IPS-11a (cell line): ENCODE data around the gene ERC2.

ENCODE experiments used
- H3K4me3 ChIP-seq: one replicate; pipeline ENCODE4 v1.5.1; 2013; ENCODE audit warnings: low read depth, low read length, control low read depth

Gene ERC2

DNA sequence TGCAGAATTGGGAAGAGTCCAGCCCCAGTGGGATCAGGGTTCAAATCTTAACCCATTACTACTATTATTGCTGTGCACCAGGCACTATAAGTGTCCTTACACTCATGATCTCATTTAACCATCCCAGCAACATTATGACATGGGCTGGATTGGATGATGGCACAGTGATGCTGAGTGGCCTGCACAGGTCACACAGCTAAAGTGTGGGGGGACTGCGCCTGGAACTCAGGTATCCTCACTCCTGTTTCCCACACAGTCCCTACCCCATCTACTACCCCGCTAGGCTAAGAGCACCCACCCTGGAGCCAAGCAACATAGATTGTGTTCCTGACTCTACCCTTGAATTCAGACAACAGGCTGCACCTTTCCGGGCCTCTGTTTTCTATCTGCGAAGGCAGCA, 997.2 kb downstream of the ERC2 start:
- H3K4me3 ChIP-seq: no peak overlapping the region

DNA sequence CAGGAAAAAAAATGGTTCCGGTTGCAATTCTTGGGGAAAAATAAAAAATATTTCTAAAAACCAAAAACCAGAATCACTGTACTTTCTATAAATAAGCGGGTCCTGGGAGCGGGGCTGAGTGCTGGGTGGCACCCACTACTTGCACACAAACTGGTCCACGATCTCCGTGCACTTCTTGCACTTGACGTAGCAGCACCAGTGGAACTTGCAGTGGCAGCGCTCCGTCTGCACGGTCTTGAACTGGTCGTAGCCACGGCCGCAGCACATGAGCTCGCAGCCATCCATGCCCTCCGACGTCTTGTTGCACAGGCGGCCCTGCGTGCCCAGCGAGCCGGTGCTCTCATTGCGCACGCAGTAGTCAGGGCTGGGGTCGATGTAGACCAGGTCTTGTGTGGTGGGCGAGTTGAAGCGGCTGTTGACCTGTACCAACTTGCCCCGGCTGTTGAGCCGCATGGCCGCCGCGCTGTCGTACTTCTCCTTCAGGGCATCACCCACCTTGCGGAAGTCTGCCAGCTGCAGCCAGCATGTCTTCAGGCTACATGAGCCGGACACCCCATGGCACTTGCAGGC, 998.2 kb downstream of the ERC2 start:
- H3K4me3 ChIP-seq: no peak overlapping the region

GRCh38 chr3:55468251-55468650, 1000.0 kb downstream of the ERC2 start:
- no peak overlapping the region for H3K4me3 ChIP-seq

DNA sequence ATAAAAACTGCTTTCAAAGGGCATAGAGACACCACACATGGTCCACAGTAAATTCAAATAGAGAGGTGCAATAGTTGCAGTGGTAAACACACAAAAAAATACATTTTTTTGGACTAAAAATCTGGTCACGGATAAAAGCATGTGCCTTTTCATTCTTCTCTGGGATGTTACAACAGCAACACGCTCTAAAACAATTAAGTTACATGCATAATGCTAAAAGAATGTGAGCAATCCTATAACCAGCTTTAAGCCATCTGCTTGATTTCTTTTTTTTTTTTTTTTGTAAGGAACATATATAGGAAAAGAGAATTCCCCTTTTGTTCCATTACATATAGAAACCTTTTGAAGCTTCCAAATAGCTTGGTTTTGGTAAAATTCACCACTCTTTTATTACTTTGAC, 1001.2 kb downstream of the ERC2 start:
- no peak overlapping the region for H3K4me3 ChIP-seq

- no peak overlapping the region for H3K4me3 ChIP-seq
Measured at GRCh38 chr3:55466526-55466925, 1001.7 kb downstream of the ERC2 start.

- no peak overlapping the region for H3K4me3 ChIP-seq
Measured at GRCh38 chr3:55461896-55462295, 1006.4 kb downstream of the ERC2 start.

DNA sequence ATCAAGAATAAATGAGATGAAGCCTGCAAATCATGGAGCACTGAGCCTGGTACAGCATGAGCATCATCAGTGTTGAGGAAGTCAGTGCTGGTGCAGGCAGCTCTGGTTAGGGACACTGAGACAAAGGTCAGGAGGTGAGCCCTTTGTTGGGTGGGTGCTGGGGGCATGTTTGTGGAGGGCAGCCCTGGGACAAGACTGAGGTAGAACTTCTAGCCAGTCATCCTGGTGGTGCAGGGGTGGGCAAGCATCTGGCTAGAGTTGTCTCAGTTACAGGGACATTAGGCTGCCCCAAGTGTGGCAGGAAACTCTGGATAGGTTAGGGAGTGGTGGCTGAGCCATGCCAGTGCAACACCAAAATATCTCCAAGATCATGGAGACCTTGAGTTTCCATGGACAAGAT, 1008.4 kb downstream of the ERC2 start:
- no peak overlapping the region for H3K4me3 ChIP-seq
